Measurements from ENCODE around the gene KYNU. TPM values are rescaled to one million over a fixed set of nuclear protein-coding genes. Genes with fewer than 3 reads are reported as not detected.

KYNU gene
- total RNA-seq, 1 experiment from 2014 or later, result 0.37 TPM

DNA sequence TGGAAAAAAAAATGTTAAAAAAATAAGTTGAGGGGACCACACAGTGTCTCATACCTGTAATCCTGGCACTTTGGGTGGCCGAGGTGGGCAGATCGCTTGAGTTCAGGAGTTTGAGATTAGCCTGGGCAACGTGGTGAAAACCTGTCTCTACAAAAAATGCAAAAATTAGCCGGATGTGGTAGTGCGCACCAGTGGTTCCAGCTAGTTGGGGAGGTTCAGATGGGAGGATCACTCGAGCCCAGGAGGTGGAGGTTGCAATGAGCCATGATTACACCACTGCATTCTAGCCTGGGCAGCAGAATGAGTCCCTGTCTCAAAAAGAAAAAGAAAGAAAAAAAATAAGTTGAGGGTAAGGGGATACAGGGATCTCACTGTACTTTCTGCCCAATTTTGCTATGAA lies 6.1 kb upstream of the KYNU start:
- no peaks in the 10 kb centered on the region for H3K27me3 ChIP-seq (ENCODE audit: insufficient read depth, low read length)
- no peak overlapping the region for H3K4me2 ChIP-seq (ENCODE audit: insufficient read depth, insufficient read length, low read length)
- no peak overlapping the region for H2AFZ ChIP-seq (ENCODE audit: low read length)
- no peak overlapping the region for H4K5ac ChIP-seq (ENCODE audit: insufficient read length, low read depth, low read length)
- H4K91ac ChIP-seq (ENCODE audit: insufficient read length, low read depth, low read length), result no peak overlapping the region
- no peaks in the 10 kb centered on the region for H3K23me2 ChIP-seq (ENCODE audit: insufficient read length, low read depth, low read length, poor library complexity, severe bottlenecking)
- no peak overlapping the region for H3K18ac ChIP-seq (ENCODE audit: insufficient read length, low read depth, low read length)
- no peak overlapping the region for H2BK5ac ChIP-seq (ENCODE audit: insufficient read length, low read length)
- H3K4ac ChIP-seq (ENCODE audit: low read depth, low read length), result no peak overlapping the region
- H3K9me3 Mint-ChIP-seq, result peaks cover 0 to 4% of the 10 kb centered on the region in 2 experiments; a peak in 1 of 5 replicates
- H3K79me2 ChIP-seq (ENCODE audit: insufficient read depth, low read length), result no peaks in the 10 kb centered on the region
- TF ChIP-seq, protein P1, sequence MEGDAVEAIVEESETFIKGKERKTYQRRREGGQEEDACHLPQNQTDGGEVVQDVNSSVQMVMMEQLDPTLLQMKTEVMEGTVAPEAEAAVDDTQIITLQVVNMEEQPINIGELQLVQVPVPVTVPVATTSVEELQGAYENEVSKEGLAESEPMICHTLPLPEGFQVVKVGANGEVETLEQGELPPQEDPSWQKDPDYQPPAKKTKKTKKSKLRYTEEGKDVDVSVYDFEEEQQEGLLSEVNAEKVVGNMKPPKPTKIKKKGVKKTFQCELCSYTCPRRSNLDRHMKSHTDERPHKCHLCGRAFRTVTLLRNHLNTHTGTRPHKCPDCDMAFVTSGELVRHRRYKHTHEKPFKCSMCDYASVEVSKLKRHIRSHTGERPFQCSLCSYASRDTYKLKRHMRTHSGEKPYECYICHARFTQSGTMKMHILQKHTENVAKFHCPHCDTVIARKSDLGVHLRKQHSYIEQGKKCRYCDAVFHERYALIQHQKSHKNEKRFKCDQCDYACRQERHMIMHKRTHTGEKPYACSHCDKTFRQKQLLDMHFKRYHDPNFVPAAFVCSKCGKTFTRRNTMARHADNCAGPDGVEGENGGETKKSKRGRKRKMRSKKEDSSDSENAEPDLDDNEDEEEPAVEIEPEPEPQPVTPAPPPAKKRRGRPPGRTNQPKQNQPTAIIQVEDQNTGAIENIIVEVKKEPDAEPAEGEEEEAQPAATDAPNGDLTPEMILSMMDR (conservative IDR thresholded peaks at IDR 0.05), result no peak
- H3K14ac ChIP-seq (ENCODE audit: insufficient read depth, low read length), result no peak overlapping the region
- no peak overlapping the region for H2BK20ac ChIP-seq (ENCODE audit: low read depth, low read length, poor library complexity, severe bottlenecking)
- no peak for DNase-seq
- H4K8ac ChIP-seq (replicated peaks; ENCODE audit: insufficient read length, low read depth, low read length), result no peak overlapping the region
- no peaks in the 10 kb centered on the region for H3K36me3 Mint-ChIP-seq (ENCODE audit: insufficient read depth in 1 of 3, low read depth in 3 of 3)
- no peak overlapping the region for H2AK5ac ChIP-seq (ENCODE audit: insufficient read length, low read length)
- H3K4me1 ChIP-seq (ENCODE audit: insufficient read depth, low read length), result no peaks in the 10 kb centered on the region
- H3K27me3 Mint-ChIP-seq (ENCODE audit: low read depth), result no peaks in the 10 kb centered on the region
- H3K56ac ChIP-seq (ENCODE audit: insufficient read length, low read depth, low read length), result no peak overlapping the region
- no peak overlapping the region for H2BK120ac ChIP-seq (ENCODE audit: low read depth, low read length, poor library complexity, severe bottlenecking)
- no peak overlapping the region for H3K27ac Mint-ChIP-seq
- H4K20me1 ChIP-seq (ENCODE audit: control insufficient read depth, insufficient read depth, insufficient read length), result no peaks in the 10 kb centered on the region
- no peaks in the 10 kb centered on the region for H3K79me1 ChIP-seq (ENCODE audit: insufficient read depth, low read depth, low read length, poor library complexity, severe bottlenecking)
- H3K27ac ChIP-seq (ENCODE audit: insufficient read length, low read depth, low read length), result no peak overlapping the region
- no peak overlapping the region for H2BK12ac ChIP-seq (ENCODE audit: insufficient read length, low read depth, low read length)
- no peak overlapping the region for H3T11ph ChIP-seq (ENCODE audit: low read length)
- no peaks in the 10 kb centered on the region for H3K9me3 ChIP-seq (ENCODE audit: control insufficient read depth, low read depth, low read length)
- H3K4me1 Mint-ChIP-seq, result peaks cover 5% of the 10 kb centered on the region in 2 experiments; a peak in 2 of 4 replicates
- H2BK15ac ChIP-seq (ENCODE audit: low read depth, low read length), result no peak overlapping the region
- H3K4me3 Mint-ChIP-seq, result no peak overlapping the region
- WGBS (ENCODE audit: extremely low coverage, insufficient read length, low lambda C conversion rate), result no CpG with 5 or more reads among the region's 6 CpGs
- no peak overlapping the region for H3K9ac ChIP-seq (ENCODE audit: extremely low read depth, insufficient read length, low read length)
- H3K23ac ChIP-seq (ENCODE audit: insufficient read length, low read depth, low read length), result no peak overlapping the region

All from H9 (cell line).